ENCODE data around the gene GDF11. TPM values are rescaled to one million over a fixed set of nuclear protein-coding genes. Genes with fewer than 3 reads are reported as not detected.

The GDF11 gene
- total RNA-seq, 1 experiment from 2014 or later, result 9.4 TPM

DNA sequence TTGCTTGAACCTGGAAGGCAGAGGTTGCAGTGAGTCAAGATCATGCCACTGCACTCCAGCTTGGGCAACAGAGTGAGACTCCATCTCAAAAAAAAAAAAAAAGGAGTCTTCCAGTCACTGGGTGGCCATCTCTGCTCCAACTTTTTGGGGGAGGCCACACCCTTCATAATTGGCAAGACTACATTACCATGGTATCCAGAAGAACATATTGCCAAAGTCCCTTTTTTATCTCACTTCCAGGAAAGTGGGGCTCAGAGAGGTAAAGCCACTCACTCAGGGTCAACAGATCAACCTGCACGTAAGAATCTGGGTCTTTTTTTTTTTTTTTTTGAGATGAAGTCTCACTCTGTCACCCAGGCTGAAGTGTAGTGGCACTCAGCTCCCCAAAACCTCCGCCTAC is 9.1 kb upstream of the GDF11 start:
- Histone ChIP-seq H3K79me2 (ENCODE audit: low read depth) (no peaks in the 10 kb centered on the region), H3K4me2 (no peak overlapping the region), H3F3A (ENCODE audit: insufficient read depth, low read depth) (peaks cover 13% of the 10 kb centered on the region; the same call in 1 of the 2 replicates), H3K27me3 (ENCODE audit: insufficient read depth, low read depth) (no peaks in the 10 kb centered on the region), H4K20me1 (ENCODE audit: insufficient read depth) (no peaks in the 10 kb centered on the region), H3K4me3 (no peak overlapping the region), H3K9me3 (ENCODE audit: insufficient read depth, low read depth) (no peaks in the 10 kb centered on the region), H2AFZ (no peak overlapping the region), H3K27ac (no peak overlapping the region), H3K36me3 (ENCODE audit: low read depth) (no peaks in the 10 kb centered on the region), H3K9me2 (ENCODE audit: insufficient read depth) (no peaks in the 10 kb centered on the region), H3K4me1 (replicated peaks; ENCODE audit: insufficient read depth) (peaks cover 18% of the 10 kb centered on the region)
- BruUV-seq (replicated peaks), result no TSS peak
- POLR2A ChIA-PET (ENCODE audit: unreplicated experiment), result no interaction called here
- TF ChIP-seq EZH2 (IDR thresholded peaks at IDR 0.05; ENCODE audit: low read depth) (no peak), CTCF (conservative IDR thresholded peaks at IDR 0.05) (no peak)
- CTCF ChIA-PET, result interaction anchor here (0.6 kb wide), 1 partner anchor 140 kb away, joined by 8 read pairs; no protein-coding TSS in a partner anchor
- intact Hi-C loops (cut with micrococcal nuclease; ENCODE audit: unreplicated experiment), result no loop called here
- DNase-seq, result no peak

DNA sequence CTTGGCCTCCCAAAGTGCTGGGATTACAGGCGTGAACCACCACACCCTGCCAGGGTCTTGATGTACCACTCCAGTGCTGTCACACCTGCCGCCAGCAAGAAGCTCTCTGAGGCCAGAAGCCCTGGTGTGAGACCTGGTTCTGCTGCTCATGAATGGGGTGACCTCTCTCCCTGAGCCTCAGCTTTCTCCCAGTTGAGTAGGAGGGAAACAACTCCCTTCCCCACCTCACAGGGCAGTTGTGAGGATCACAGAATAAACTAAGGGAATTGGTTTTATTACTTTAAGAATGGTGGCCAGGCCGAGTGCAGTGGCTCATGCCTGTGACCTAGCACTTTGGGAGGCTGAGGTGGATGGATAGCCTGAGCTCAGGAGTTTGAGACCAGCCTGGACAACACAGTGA is 8.3 kb upstream of the GDF11 start:
- TF ChIP-seq CTCF (conservative IDR thresholded peaks at IDR 0.05) (no peak), EZH2 (IDR thresholded peaks at IDR 0.05; ENCODE audit: low read depth) (no peak)
- H3K36me3 ChIP-seq (ENCODE audit: low read depth), result no peaks in the 10 kb centered on the region

DNA sequence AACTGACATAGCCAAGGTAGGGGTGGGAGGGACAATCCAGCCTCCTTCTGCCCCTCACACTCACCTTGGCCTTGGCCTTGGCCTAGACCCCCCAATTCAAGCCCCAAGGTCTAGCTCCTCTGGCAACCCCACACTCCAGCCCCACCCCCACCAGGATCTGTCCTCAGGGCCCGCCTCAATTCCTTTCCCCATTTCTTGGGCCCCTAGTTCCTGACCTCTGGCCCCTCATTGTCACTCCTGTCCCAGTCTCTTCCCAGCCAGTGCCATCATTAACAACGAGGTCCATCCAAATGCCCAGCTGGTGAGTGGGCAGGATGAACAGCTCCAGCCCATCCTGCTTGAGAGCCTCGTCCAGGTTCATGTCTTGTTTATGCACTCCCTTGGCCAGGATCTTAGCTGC is 6.8 kb upstream of the GDF11 start:
- Histone ChIP-seq H4K20me1 (ENCODE audit: insufficient read depth) (no peaks in the 10 kb centered on the region), H3K79me2 (ENCODE audit: low read depth) (no peaks in the 10 kb centered on the region), H3K27ac (no peak overlapping the region), H3K4me2 (no peak overlapping the region), H3K4me1 (replicated peaks; ENCODE audit: insufficient read depth) (peaks cover 9% of the 10 kb centered on the region), H2AFZ (no peak overlapping the region), H3K9me3 (ENCODE audit: insufficient read depth, low read depth) (no peaks in the 10 kb centered on the region), H3K36me3 (ENCODE audit: low read depth) (no peaks in the 10 kb centered on the region), H3K4me3 (no peak overlapping the region), H3F3A (ENCODE audit: insufficient read depth, low read depth) (peaks cover 7% of the 10 kb centered on the region; the same call in 1 of the 2 replicates), H3K27me3 (ENCODE audit: insufficient read depth, low read depth) (no peaks in the 10 kb centered on the region), H3K9me2 (ENCODE audit: insufficient read depth) (no peaks in the 10 kb centered on the region)
- DNase-seq, result no peak
- ChIA-PET POLR2A (ENCODE audit: unreplicated experiment) (no interaction called here), CTCF (interaction anchor here (0.5 to 0.7 kb wide), 3 partner anchors 89 to 1120 kb away, joined by 3 to 7 read pairs (median 3); no protein-coding TSS in a partner anchor)
- intact Hi-C loops (cut with micrococcal nuclease; ENCODE audit: unreplicated experiment), result loop anchor here (5.0 kb wide), 1 partner anchor 901 kb away; no protein-coding TSS in a partner anchor
- TF ChIP-seq CTCF (conservative IDR thresholded peaks at IDR 0.05) (no peak), EZH2 (IDR thresholded peaks at IDR 0.05; ENCODE audit: low read depth) (no peak)
- BruUV-seq (replicated peaks), result no TSS peak

More for the DNA sequence above, 8.3 kb upstream of the GDF11 start:
- BruUV-seq (replicated peaks), result no TSS peak
- Histone ChIP-seq H3K4me3 (no peak overlapping the region), H3K4me1 (replicated peaks; ENCODE audit: insufficient read depth) (peaks cover 17% of the 10 kb centered on the region), H3K9me2 (ENCODE audit: insufficient read depth) (no peaks in the 10 kb centered on the region), H3K27ac (no peak overlapping the region), H3K4me2 (no peak overlapping the region), H3F3A (ENCODE audit: insufficient read depth, low read depth) (peaks cover 7% of the 10 kb centered on the region; the same call in 1 of the 2 replicates), H4K20me1 (ENCODE audit: insufficient read depth) (no peaks in the 10 kb centered on the region), H3K27me3 (ENCODE audit: insufficient read depth, low read depth) (no peaks in the 10 kb centered on the region), H2AFZ (no peak overlapping the region), H3K79me2 (ENCODE audit: low read depth) (no peaks in the 10 kb centered on the region), H3K9me3 (ENCODE audit: insufficient read depth, low read depth) (no peaks in the 10 kb centered on the region)
- intact Hi-C loops (cut with micrococcal nuclease; ENCODE audit: unreplicated experiment), result no loop called here
- DNase-seq, result no peak
- ChIA-PET POLR2A (ENCODE audit: unreplicated experiment) (no interaction called here), CTCF (interaction anchor here (0.6 kb wide), 1 partner anchor 139 kb away, joined by 8 read pairs; no protein-coding TSS in a partner anchor)

All from PC-9 (cell line).